Mammary epithelial cell (primary cell): ENCODE data around the gene RIMBP3C.
"Not testable (repeated sequence)": the region's sequence is repeated elsewhere in the genome, so short reads cannot be mapped to it uniquely, and the experiment has no call there.

Source experiments
- EZH2 ChIP-seq: IDR thresholded peaks from 2 replicates; pipeline ENCODE4 v1.6.1; 2012; ENCODE audit warnings: low read length, inconsistent platforms, borderline replicate concordance
- TF ChIP-seq, protein P1 (sequence below), 2 donors: IDR thresholded peaks in 1 of 2; conservative IDR thresholded peaks in 1 of 2; 2 replicates each; pipeline ENCODE4 v1.5.1; 2011 to 2012; ENCODE audit warnings: inconsistent platforms in 2 of 2, low read length in 2 of 2, mild to moderate bottlenecking in 2 of 2, control low read depth in 1 of 2, low read depth in 1 of 2; ENCODE audit not compliant: insufficient read depth in 1 of 2; ENCODE audit errors: extremely low read depth in 1 of 2

DNA sequence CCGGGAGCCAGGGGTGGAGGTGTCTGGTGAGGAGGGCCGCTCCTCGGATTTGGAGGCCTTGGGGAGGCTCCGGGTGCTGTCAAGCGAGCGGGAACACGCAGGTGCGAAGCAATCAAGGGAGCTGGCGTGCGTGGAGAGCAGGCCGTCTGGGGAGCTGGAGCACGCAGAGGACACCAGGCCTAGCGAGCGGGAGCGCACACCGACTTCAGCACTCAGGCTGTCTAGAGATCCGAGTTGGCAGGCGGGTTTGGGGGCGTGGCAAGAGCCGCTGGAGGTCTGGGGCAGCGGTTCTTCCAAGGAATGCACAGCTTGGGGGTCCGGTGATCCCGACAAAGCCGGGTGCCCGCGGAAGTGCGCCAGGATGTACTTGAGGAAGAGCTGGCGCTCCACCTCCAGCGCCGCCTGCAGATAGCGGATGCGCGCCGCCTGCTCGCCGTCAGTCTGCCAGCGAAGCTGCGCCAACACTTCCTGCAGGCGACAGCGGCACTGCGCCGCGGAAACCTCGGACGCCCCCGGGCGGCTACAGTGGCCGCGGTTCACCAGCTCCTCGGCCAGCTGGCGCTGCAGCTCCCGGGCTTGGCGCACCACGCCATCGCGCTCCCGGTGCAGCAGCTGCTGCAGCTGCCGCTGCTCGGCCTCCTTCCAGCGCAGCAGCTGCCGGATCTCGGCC is 1.1 kb downstream of the RIMBP3C start:
- TF ChIP-seq, protein P1, sequence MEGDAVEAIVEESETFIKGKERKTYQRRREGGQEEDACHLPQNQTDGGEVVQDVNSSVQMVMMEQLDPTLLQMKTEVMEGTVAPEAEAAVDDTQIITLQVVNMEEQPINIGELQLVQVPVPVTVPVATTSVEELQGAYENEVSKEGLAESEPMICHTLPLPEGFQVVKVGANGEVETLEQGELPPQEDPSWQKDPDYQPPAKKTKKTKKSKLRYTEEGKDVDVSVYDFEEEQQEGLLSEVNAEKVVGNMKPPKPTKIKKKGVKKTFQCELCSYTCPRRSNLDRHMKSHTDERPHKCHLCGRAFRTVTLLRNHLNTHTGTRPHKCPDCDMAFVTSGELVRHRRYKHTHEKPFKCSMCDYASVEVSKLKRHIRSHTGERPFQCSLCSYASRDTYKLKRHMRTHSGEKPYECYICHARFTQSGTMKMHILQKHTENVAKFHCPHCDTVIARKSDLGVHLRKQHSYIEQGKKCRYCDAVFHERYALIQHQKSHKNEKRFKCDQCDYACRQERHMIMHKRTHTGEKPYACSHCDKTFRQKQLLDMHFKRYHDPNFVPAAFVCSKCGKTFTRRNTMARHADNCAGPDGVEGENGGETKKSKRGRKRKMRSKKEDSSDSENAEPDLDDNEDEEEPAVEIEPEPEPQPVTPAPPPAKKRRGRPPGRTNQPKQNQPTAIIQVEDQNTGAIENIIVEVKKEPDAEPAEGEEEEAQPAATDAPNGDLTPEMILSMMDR (conservative IDR thresholded peaks at IDR 0.05 in 1 of 2, IDR thresholded peaks at IDR 0.05 in 1 of 2; ENCODE audit: extremely low read depth in 1 of 2, insufficient read depth in 1 of 2, low read depth in 1 of 2, low read length in 2 of 2) = not testable (repeated sequence)
- not testable (repeated sequence) for TF ChIP-seq EZH2
